Bronchial epithelial cell (primary cell): ENCODE results near the gene JARID2. TPM values are rescaled to one million over a fixed set of nuclear protein-coding genes. Genes with fewer than 3 reads are reported as not detected.

ENCODE experiments used
- DNase-seq: peaks from one replicate; pipeline ENCODE4 v3.0.0-alpha.2; 2010; ENCODE audit warnings: low read depth
- FAIRE-seq: peaks from 2 replicates; lab custom pipeline; 2011; peaks lifted over from hg19 to GRCh38; lab: Jason Lieb, UNC
- H3K27me3 ChIP-seq: 2 replicates; pipeline ENCODE4 v1.5.1; 2011; ENCODE audit warnings: low read length; ENCODE audit not compliant: control insufficient read depth, insufficient read depth
- H3K36me3 ChIP-seq: 2 replicates; pipeline ENCODE4 v1.5.1; 2011; ENCODE audit warnings: low read length; ENCODE audit not compliant: control insufficient read depth, insufficient read depth
- H3K4me3 ChIP-seq: 2 replicates; pipeline ENCODE4 v1.5.1; 2011; ENCODE audit warnings: mild to moderate bottlenecking, low read depth, low read length, control low read depth
- CTCF ChIP-seq: IDR thresholded peaks from 2 replicates; pipeline ENCODE4 v1.5.1; 2011; ENCODE audit warnings: mild to moderate bottlenecking, moderate library complexity, low read length, control low read depth, inconsistent platforms; ENCODE audit not compliant: insufficient read depth, severe bottlenecking
- total RNA-seq: library from RNA; depleted of rRNA; stranded (reverse); fragments of >200 nt; gene quantifications from 2 replicates; pipeline ENCODE4 v1.2.1, GENCODE V29; 2014

JARID2 gene
- total RNA-seq, 1 donor from 2014 or later: 29.2 TPM

- no peak for TF ChIP-seq CTCF
- H3K4me3 ChIP-seq: no peak overlapping the region
- no peaks in the 10 kb centered on the region for H3K36me3 ChIP-seq
- no peaks in the 10 kb centered on the region for H3K27me3 ChIP-seq
- no peak for FAIRE-seq
- DNase-seq: no peak
Measured at GRCh38 chr6:15569035-15569995, 323.4 kb downstream of the JARID2 start.

- no peaks in the 10 kb centered on the region for H3K27me3 ChIP-seq
- no peaks in the 10 kb centered on the region for H3K36me3 ChIP-seq
- DNase-seq (no peak), FAIRE-seq (no peak)
- no peak overlapping the region for H3K4me3 ChIP-seq
- TF ChIP-seq CTCF: no peak
Measured at GRCh38 chr6:15570171-15570570, 324.3 kb downstream of the JARID2 start.
